Lower leg skin (tissue), 3 donors: Measurements from ENCODE around the gene GPR151.

Experiments used
- CTCF ChIP-seq, 3 donors: fragments of 450-650 bp; IDR thresholded peaks; one replicate each; pipeline ENCODE4 v1.5.1; 2016; ENCODE audit warnings: antibody characterized with exemption in 3 of 3, mild to moderate bottlenecking in 3 of 3, moderate library complexity in 2 of 3
- POLR2A ChIP-seq, 2 donors: fragments of 450-650 bp; IDR thresholded peaks; one replicate each; pipeline ENCODE4 v1.6.1; 2016 to 2017; ENCODE audit warnings: antibody characterized with exemption in 2 of 2, mild to moderate bottlenecking in 1 of 2, moderate library complexity in 1 of 2

GRCh38 chr5:146562461-146562860 lies 46.5 kb upstream of the GPR151 start:
- TF ChIP-seq CTCF (IDR thresholded peaks at IDR 0.05) = no peak
- no peak for TF ChIP-seq POLR2A (IDR thresholded peaks at IDR 0.05)
